ENCODE measurements around the gene RMC1.
"Not testable (repeated sequence)": the region's sequence is repeated elsewhere in the genome, so short reads cannot be mapped to it uniquely, and the experiment has no call there.

The RMC1 gene

GRCh38 chr18:23536204-23536603, 32.9 kb downstream of the RMC1 start:
- no peak for DNase-seq

DNA sequence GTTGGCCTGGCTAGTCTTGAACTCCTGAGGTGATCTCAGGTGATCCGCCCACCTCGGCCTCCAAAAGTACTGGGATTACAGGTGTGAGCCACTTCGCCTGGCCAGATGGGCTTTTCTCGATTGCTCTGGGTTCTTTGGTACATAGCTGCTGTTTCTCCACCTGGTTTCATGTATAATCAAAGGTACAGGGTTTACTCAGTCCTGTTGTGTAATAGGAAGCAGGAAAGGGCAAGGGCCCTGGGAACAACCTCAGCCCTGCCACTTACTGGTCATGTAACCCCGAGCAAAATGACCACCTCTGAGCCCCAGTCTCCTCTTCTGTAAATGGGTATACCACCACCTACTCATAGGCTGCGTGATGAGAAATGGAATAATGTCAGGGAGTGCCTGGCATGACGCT, 34.0 kb downstream of the RMC1 start:
- DNase-seq, result no peak

- DNase-seq, result no peak
Measured at GRCh38 chr18:23538001-23538400, 34.7 kb downstream of the RMC1 start.

DNA sequence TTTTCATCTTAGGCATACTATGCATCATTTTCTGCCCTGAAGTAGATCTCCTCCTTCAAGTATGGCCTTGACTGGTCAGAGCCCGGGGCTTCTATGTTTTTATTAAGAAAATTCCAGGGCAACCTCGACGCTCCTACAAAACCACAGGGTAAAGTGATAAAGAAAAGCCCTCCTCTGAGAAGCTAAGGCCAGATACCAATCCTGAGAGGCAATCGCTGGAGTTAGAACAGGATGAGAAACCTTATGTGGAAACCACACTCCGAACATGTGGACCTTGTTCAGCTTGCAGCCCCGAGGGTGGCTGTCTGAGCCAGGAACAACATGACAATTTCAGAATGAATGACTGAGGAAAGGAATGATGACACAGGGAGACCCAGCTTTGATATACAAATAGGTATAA, 35.6 kb downstream of the RMC1 start:
- no peak for DNase-seq

DNA sequence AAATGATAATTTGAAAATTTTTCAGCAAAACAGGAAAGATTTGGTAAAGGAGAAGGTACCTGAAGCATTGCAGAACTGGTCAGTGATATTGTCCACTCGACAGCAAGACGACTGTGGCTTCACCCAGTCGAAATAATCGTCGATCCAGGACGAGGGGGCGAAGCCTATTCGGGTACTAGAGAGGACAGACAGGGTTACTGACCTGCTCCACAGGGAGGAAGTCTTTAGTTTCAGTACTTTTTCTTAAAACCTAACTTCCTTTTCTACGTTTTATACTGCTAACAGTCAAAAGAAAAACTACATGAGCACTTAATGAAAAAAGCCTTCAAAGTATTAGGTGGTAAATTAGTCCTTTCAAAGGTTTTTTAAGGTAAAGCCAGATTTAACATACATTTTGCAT, 36.0 kb downstream of the RMC1 start:
- no peak for DNase-seq

DNA sequence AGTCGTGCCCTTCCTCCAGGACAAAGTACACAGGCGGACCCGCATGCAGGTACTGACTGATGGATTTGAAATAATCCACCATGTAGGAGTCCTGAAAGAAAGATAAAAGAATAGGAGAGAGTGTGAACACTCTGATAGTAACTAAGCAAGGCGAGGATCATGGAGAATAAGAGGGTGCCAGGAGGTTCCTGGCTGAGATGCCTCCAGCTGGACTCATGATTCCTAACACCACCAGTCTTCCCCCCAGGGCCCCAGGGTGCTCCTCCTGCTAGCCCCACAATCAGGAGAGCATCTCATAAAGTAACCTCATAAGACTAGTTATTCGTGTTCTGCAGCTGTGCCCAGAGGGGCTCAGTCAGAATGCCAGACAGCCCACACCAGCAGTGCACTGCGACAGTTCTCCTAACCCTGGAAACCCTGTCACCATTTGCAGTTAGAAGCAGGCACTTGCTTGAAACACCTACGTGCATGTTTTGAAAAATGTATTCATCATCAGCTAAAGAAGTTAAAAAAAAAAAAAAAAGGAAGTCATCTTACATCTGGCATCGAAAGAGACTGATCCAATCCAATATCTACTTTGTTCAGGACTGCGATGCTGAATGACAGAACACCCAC, 36.7 kb downstream of the RMC1 start:
- no peak for DNase-seq

GRCh38 chr18:23540867-23541266, 37.6 kb downstream of the RMC1 start:
- no peak for DNase-seq

GRCh38 chr18:23541349-23542093, 38.2 kb downstream of the RMC1 start:
- no peak for DNase-seq

- no peak for DNase-seq
Measured at GRCh38 chr18:23542461-23542860, 39.1 kb downstream of the RMC1 start.

- DNase-seq, result no peak
Measured at GRCh38 chr18:23545247-23545789, 42.0 kb downstream of the RMC1 start.

DNA sequence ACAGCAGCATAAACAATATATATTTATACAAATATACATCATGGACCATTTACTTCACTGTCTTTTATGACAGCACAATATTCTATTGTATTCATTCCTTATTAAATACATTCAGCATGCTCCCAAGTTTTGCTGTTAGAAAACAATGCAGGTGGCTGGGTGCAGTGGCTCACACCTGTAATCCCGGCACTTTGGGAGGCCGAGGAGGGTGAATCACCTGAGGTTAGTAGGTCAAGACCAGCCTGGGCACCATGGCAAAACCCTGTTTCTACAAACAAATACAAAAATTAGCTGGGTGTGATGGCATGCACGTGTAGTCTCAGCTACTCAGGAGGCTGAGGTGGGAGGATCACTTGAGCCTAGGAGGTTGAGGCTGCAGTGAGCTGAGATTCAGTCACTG, 44.0 kb downstream of the RMC1 start:
- DNase-seq, result no peak

GRCh38 chr18:23547846-23548245, 44.5 kb downstream of the RMC1 start:
- no peak for DNase-seq

GRCh38 chr18:23548275-23548674, 45.0 kb downstream of the RMC1 start:
- DNase-seq, result no peak

DNA sequence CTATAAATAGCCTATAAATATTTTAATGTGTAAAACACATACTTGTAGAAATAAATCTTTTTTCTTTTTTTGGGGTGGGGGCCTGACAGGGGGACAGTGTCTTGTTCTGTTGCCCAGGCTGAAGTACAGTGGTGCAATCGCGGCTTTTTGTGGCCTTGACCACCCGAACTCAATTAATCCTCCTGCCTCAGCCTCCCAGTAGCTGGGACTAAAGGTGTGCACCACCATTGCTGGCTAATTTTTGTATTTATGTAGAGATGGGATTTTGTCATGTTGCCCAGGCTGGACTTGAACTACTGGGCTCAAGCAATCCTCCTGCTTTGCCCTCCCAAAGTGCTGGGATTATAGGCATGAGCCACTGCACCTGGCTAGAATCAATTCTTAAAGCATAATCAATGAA, 45.4 kb downstream of the RMC1 start:
- no peak for DNase-seq

DNA sequence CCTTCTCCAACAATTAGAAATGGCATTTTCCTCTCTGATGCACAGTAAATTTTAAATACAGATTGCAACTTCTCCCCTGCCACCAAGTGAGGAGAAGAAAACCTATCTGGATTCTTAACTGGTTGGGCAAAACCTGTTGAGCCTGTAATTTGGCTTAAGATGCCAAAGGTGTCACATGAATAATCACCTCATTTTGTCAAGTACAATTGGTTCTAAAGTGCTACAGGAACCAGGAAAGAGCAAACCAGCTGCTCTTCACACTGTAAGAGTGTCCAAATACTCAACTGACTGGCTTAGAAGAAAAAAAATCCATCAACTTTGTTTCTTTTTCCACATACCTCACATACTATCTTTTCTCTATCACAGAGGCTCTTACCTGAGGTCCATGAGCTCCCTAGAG, 47.6 kb downstream of the RMC1 start:
- no peak for DNase-seq

DNA sequence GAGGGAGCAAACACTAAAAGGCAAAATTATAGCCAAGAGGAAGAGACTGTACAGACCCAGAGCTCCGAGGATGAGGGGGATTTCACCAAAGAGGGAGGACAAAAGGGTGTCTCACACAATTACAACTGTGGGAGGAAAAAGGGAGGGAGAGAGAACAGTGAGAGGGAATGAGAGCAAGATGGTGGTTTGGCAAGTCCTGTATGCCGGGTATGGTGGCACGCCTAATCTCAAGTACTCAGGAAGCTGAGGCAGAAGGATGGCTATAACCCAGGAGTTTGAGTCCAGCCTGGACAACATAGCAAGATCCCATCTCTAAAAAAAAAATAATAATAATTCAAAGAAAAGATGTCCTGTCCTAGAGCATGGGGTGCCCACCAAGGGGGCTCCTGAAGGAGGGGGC, 48.7 kb downstream of the RMC1 start:
- no peak for DNase-seq

- no peak for DNase-seq
Measured at GRCh38 chr18:23552505-23552904, 49.2 kb downstream of the RMC1 start.

- DNase-seq, result no peak
Measured at GRCh38 chr18:23553887-23554286, 50.6 kb downstream of the RMC1 start.

DNA sequence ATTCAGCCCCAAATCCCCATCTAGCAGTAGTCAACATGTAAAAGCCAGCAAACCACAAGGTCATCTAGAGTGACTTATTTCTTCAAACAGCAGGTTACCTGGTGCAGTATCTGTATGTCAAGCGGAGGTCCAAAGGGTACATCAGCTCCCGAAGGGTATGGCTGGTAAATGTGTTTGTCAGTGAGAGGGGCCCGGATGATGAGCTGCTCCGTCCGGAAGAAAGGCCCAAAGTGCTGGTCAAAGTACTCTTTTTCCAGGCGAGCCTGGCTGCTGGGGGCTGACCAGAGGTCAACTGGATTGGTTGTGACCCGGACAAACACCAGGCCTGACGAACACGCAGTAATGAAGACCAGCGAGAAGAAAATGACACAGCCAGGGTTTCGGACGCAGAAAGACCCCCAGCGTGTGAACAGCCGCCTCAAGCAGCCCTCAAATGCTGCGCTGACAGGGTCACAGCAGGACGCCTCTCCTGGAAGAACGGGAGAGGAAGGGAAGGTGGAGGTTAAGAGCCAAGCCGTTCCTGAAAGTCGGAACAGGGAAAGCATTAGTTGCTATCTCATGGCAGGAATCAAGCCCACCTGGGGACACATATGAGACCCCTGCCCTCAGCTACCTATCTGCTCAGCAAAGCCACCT, 53.0 kb downstream of the RMC1 start:
- no peak for DNase-seq

GRCh38 chr18:23557511-23557910, 54.2 kb downstream of the RMC1 start:
- DNase-seq, result not testable (repeated sequence)

DNA sequence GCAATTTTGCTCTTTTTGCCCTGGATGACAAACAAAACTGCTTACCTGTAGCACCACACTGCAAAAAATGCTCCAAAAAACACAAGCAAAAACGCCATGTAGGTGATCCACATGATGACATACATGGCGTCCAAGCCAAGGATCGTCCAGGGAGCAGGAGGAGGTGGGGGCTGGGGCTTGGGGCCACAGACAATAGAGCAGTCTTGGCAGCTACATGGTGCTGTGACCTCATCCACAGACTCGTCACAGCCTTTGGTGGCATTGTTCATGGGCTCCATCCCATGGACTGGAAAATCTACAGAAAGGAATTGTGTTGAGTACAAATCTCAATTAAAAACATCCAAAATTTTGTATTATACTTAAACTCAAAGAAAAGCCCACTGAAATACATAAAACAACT, 56.9 kb downstream of the RMC1 start:
- DNase-seq, result no peak

GRCh38 chr18:23563377-23564043, 60.2 kb downstream of the RMC1 start:
- no peak for DNase-seq

GRCh38 chr18:23565916-23566547, 62.7 kb downstream of the RMC1 start:
- no peak for DNase-seq
